Keratinocyte (primary cell): ENCODE results near the gene PWWP2B. TPM values are rescaled to one million over a fixed set of nuclear protein-coding genes. Genes with fewer than 3 reads are reported as not detected.

ENCODE experiments used
- DNase-seq: peaks from one replicate; pipeline ENCODE4 v3.0.0-alpha.2; 2011; ENCODE audit warnings: low read depth, missing footprints, low spot score
- FAIRE-seq: peaks from 2 replicates; lab custom pipeline; 2011; peaks lifted over from hg19 to GRCh38; lab: Jason Lieb, UNC
- H2AFZ ChIP-seq: 2 replicates; pipeline ENCODE4 v1.6.0; 2012; ENCODE audit warnings: low read length, control low read depth, inconsistent platforms; ENCODE audit not compliant: control insufficient read depth
- H3K27ac ChIP-seq: 2 replicates; pipeline ENCODE4 v1.5.1; 2011; ENCODE audit warnings: low read length; ENCODE audit not compliant: control insufficient read depth, insufficient read depth
- H3K27me3 ChIP-seq: 3 replicates; pipeline ENCODE4 v1.6.0; 2011; ENCODE audit warnings: low read length; ENCODE audit not compliant: control insufficient read depth, insufficient read depth; ENCODE audit errors: extremely low read depth
- H3K36me3 ChIP-seq, 2 experiments: 2 replicates in 1 of 2; 3 replicates in 1 of 2; pipeline ENCODE4 v1.5.1; 2011; ENCODE audit warnings: low read length in 2 of 2, mild to moderate bottlenecking in 1 of 2; ENCODE audit not compliant: control insufficient read depth in 2 of 2, insufficient read depth in 2 of 2; ENCODE audit errors: extremely low read depth in 1 of 2
- H3K4me1 ChIP-seq: 3 replicates; pipeline ENCODE4 v1.5.1; 2011; ENCODE audit warnings: low read length; ENCODE audit not compliant: control insufficient read depth, insufficient read depth; ENCODE audit errors: extremely low read depth
- H3K4me2 ChIP-seq: 3 replicates; pipeline ENCODE4 v1.6.0; 2011; ENCODE audit warnings: low read depth, low read length; ENCODE audit not compliant: control insufficient read depth, insufficient read depth; ENCODE audit errors: extremely low read depth
- H3K4me3 ChIP-seq, 3 experiments: fragments of 200-600 bp in 1 of 3; sonication (generic) in 1 of 3; 2 replicates in 2 of 3; 3 replicates in 1 of 3; pipeline ENCODE4 v1.5.1; 2011 to 2016; ENCODE audit warnings: low read length in 3 of 3, mild to moderate bottlenecking in 3 of 3, control low read depth in 2 of 3, inconsistent platforms in 1 of 3, low read depth in 1 of 3, mixed read lengths in 1 of 3, mixed run types in 1 of 3, moderate library complexity in 1 of 3; ENCODE audit not compliant: control insufficient read depth in 2 of 3, insufficient read depth in 2 of 3; ENCODE audit errors: extremely low read depth in 1 of 3
- H3K79me2 ChIP-seq: 2 replicates; pipeline ENCODE4 v1.6.0; 2012; ENCODE audit warnings: low read length; ENCODE audit not compliant: control insufficient read depth, insufficient read depth
- H3K9ac ChIP-seq: 3 replicates; pipeline ENCODE4 v1.6.0; 2011; ENCODE audit warnings: low read length; ENCODE audit not compliant: control insufficient read depth, insufficient read depth; ENCODE audit errors: extremely low read depth
- H3K9me1 ChIP-seq: 3 replicates; pipeline ENCODE4 v1.6.0; 2011; ENCODE audit warnings: low read length; ENCODE audit not compliant: control insufficient read depth, insufficient read depth; ENCODE audit errors: extremely low read depth
- H3K9me3 ChIP-seq: 2 replicates; pipeline ENCODE4 v1.5.1; 2012; ENCODE audit warnings: low read depth, low read length; ENCODE audit not compliant: control insufficient read depth
- H4K20me1 ChIP-seq: 3 replicates; pipeline ENCODE4 v1.6.0; 2011; ENCODE audit warnings: low read length; ENCODE audit not compliant: control insufficient read depth, insufficient read depth; ENCODE audit errors: extremely low read depth
- CTCF ChIP-seq, 3 experiments: IDR thresholded peaks in 1 of 3; conservative IDR thresholded peaks in 1 of 3; optimal IDR thresholded peaks in 1 of 3; 2 replicates in 2 of 3; 3 replicates in 1 of 3; pipeline versions ENCODE3 to v1.5.1; 2011; ENCODE audit warnings: low read length in 3 of 3, mild to moderate bottlenecking in 3 of 3, moderate library complexity in 2 of 3, control low read depth in 1 of 3, inconsistent platforms in 1 of 3; ENCODE audit not compliant: insufficient read depth in 2 of 3; ENCODE audit errors: extremely low read depth in 1 of 3
- EZH2 ChIP-seq: IDR thresholded peaks from one replicate; pipeline ENCODE4 v1.6.1; 2012; ENCODE audit warnings: inconsistent platforms, mild to moderate bottlenecking, low read length, moderate library complexity
- dilution Hi-C: fragments of 300-500 bp; cut with MboI; formaldehyde crosslinking; loops from one replicate; pipeline ENCODE4 v1.7.0; 2020; ENCODE audit warnings: low sequenced_read_pairs; ENCODE audit not compliant: extremely low pct_ligation_motif_present
- polyA plus RNA-seq, 5 experiments: library from polyadenylated mRNA; depleted of rRNA in 3 of 5; stranded (reverse) in 3 of 5; stranded (forward) in 1 of 5; unstranded in 1 of 5; fragments of >200 nt; gene quantifications; 1 replicate in 1 of 5; 2 replicates in 3 of 5; 3 replicates in 1 of 5; pipeline versions ENCODE4 v1.2.1 to v1.2.3, GENCODE V29; 2011 to 2012; ENCODE audit warnings: missing spikeins in 2 of 5, low read depth in 1 of 5, low replicate concordance in 1 of 5

Gene PWWP2B
- polyA plus RNA-seq, 1 donor (not counting 4 experiments of a cell fraction or from before 2014, with no cell fraction given) = 3.1 TPM

GRCh38 chr10:132392184-132392800 is 4.7 kb upstream of the PWWP2B start:
- DNase-seq (no peak), FAIRE-seq (no peak)
- Histone ChIP-seq H3K4me1 (no peaks in the 10 kb centered on the region), H3K9me3 (no peaks in the 10 kb centered on the region), H3K9me1 (no peaks in the 10 kb centered on the region), H3K79me2 (no peaks in the 10 kb centered on the region), H3K9ac (no peak overlapping the region), H3K27me3 (no peaks in the 10 kb centered on the region), H4K20me1 (no peaks in the 10 kb centered on the region), H3K36me3 (no peaks in the 10 kb centered on the region), H2AFZ (no peak overlapping the region), H3K4me2 (no peak overlapping the region), H3K27ac (no peak overlapping the region), H3K4me3 (no peak overlapping the region)
- TF ChIP-seq EZH2 = no peak
- no peak for TF ChIP-seq CTCF (optimal IDR thresholded peaks at IDR 0.05 in 1 of 3, IDR thresholded peaks at IDR 0.05 in 1 of 3, conservative IDR thresholded peaks at IDR 0.05 in 1 of 3; ENCODE audit: extremely low read depth in 1 of 3, insufficient read depth in 2 of 3, low read length in 3 of 3)
- dilution Hi-C loops = no loop called here

GRCh38 chr10:132392811-132393694 is 3.9 kb upstream of the PWWP2B start:
- H3K9me3 ChIP-seq = no peaks in the 10 kb centered on the region
- dilution Hi-C loops = no loop called here
- H3K27ac ChIP-seq = no peak overlapping the region
- no peaks in the 10 kb centered on the region for H3K79me2 ChIP-seq
- H4K20me1 ChIP-seq = no peaks in the 10 kb centered on the region
- TF ChIP-seq EZH2 (no peak), CTCF (optimal IDR thresholded peaks at IDR 0.05 in 1 of 3, IDR thresholded peaks at IDR 0.05 in 1 of 3, conservative IDR thresholded peaks at IDR 0.05 in 1 of 3; ENCODE audit: extremely low read depth in 1 of 3, insufficient read depth in 2 of 3, low read length in 3 of 3) (no peak)
- no peak overlapping the region for H2AFZ ChIP-seq
- no peak overlapping the region for H3K9ac ChIP-seq
- DNase-seq (no peak), FAIRE-seq (no peak)
- H3K36me3 ChIP-seq = no peaks in the 10 kb centered on the region
- no peak overlapping the region for H3K4me2 ChIP-seq
- H3K9me1 ChIP-seq = no peaks in the 10 kb centered on the region
- no peaks in the 10 kb centered on the region for H3K27me3 ChIP-seq
- no peak overlapping the region for H3K4me3 ChIP-seq
- H3K4me1 ChIP-seq = peaks cover 3% of the 10 kb centered on the region
